H9 (cell line): ENCODE measurements around the gene KCNK5. TPM values are rescaled to one million over a fixed set of nuclear protein-coding genes. Genes with fewer than 3 reads are reported as not detected.

ENCODE experiments used
- DNase-seq: peaks from one replicate; pipeline ENCODE4 v3.0.0-alpha.2; 2017
- H2AFZ ChIP-seq: one replicate; pipeline ENCODE4 v1.6.1; 2013; ENCODE audit warnings: mild to moderate bottlenecking, low read length, control low read depth, moderate library complexity
- H2AK5ac ChIP-seq: 2 replicates; pipeline ENCODE4 v1.6.1; 2013; ENCODE audit warnings: low read length, control low read depth, mixed read lengths; ENCODE audit not compliant: insufficient read length
- H2BK120ac ChIP-seq: one replicate; pipeline ENCODE4 v1.6.1; 2013; ENCODE audit warnings: low read depth, mild to moderate bottlenecking, low read length, control low read depth, inconsistent platforms; ENCODE audit not compliant: poor library complexity, severe bottlenecking
- H2BK12ac ChIP-seq: 2 replicates; pipeline ENCODE4 v1.6.1; 2013; ENCODE audit warnings: low read length, control low read depth, mixed read lengths, low read depth; ENCODE audit not compliant: insufficient read length
- H2BK15ac ChIP-seq: 2 replicates; pipeline ENCODE4 v1.6.1; 2013; ENCODE audit warnings: low read depth, low read length, control low read depth
- H2BK20ac ChIP-seq: one replicate; pipeline ENCODE4 v1.6.1; 2013; ENCODE audit warnings: low read depth, mild to moderate bottlenecking, low read length, control low read depth, inconsistent platforms; ENCODE audit not compliant: poor library complexity, severe bottlenecking
- H2BK5ac ChIP-seq: 2 replicates; pipeline ENCODE4 v1.6.1; 2013; ENCODE audit warnings: low read length, control low read depth, mixed read lengths; ENCODE audit not compliant: insufficient read length
- H3K14ac ChIP-seq: 2 replicates; pipeline ENCODE4 v1.6.1; 2013; ENCODE audit warnings: low read length, control low read depth; ENCODE audit not compliant: insufficient read depth
- H3K18ac ChIP-seq: 2 replicates; pipeline ENCODE4 v1.6.1; 2013; ENCODE audit warnings: low read depth, mild to moderate bottlenecking, mixed read lengths, low read length, control low read depth; ENCODE audit not compliant: insufficient read length
- H3K23ac ChIP-seq: 2 replicates; pipeline ENCODE4 v1.6.1; 2013; ENCODE audit warnings: low read length, control low read depth, mixed read lengths, low read depth; ENCODE audit not compliant: insufficient read length
- H3K23me2 ChIP-seq: 2 replicates; pipeline ENCODE4 v1.6.1; 2013; ENCODE audit warnings: low read depth, mild to moderate bottlenecking, mixed read lengths, low read length, control low read depth; ENCODE audit not compliant: insufficient read length, poor library complexity, severe bottlenecking
- H3K27ac ChIP-seq: 2 replicates; pipeline ENCODE4 v1.5.1; 2013; ENCODE audit warnings: low read length, control low read depth, mixed read lengths, low read depth; ENCODE audit not compliant: insufficient read length
- H3K27me3 ChIP-seq: 2 replicates; pipeline ENCODE4 v1.6.1; 2013; ENCODE audit warnings: low read length, control low read depth, inconsistent platforms; ENCODE audit not compliant: insufficient read depth
- H3K4ac ChIP-seq: 2 replicates; pipeline ENCODE4 v1.6.1; 2013; ENCODE audit warnings: low read depth, mild to moderate bottlenecking, control low read depth, inconsistent platforms, low read length, moderate library complexity
- H3K4me1 ChIP-seq: 2 replicates; pipeline ENCODE4 v1.6.1; 2013; ENCODE audit warnings: low read length, control low read depth, inconsistent platforms; ENCODE audit not compliant: insufficient read depth
- H3K4me2 ChIP-seq: 2 replicates; pipeline ENCODE4 v1.6.1; 2013; ENCODE audit warnings: low read length, control low read depth, mixed read lengths; ENCODE audit not compliant: insufficient read length, insufficient read depth
- H3K56ac ChIP-seq: 2 replicates; pipeline ENCODE4 v1.6.1; 2013; ENCODE audit warnings: low read depth, mild to moderate bottlenecking, mixed read lengths, low read length, control low read depth; ENCODE audit not compliant: insufficient read length
- H3K79me1 ChIP-seq: 2 replicates; pipeline ENCODE4 v1.6.1; 2013; ENCODE audit warnings: low read depth, mild to moderate bottlenecking, moderate library complexity, low read length, control low read depth, inconsistent platforms; ENCODE audit not compliant: insufficient read depth, poor library complexity, severe bottlenecking
- H3K79me2 ChIP-seq: 2 replicates; pipeline ENCODE4 v1.6.1; 2013; ENCODE audit warnings: low read length, control low read depth, inconsistent platforms; ENCODE audit not compliant: insufficient read depth
- H3K9ac ChIP-seq: 2 replicates; pipeline ENCODE4 v1.6.1; 2013; ENCODE audit warnings: low read length, control low read depth, mixed read lengths; ENCODE audit not compliant: insufficient read length; ENCODE audit errors: extremely low read depth
- H3K9me3 ChIP-seq: one replicate; pipeline ENCODE4 v1.6.1; 2013; ENCODE audit warnings: low read depth, low read length, inconsistent platforms; ENCODE audit not compliant: control insufficient read depth
- H3T11ph ChIP-seq: one replicate; pipeline ENCODE4 v1.6.1; 2013; ENCODE audit warnings: mild to moderate bottlenecking, low read length, control low read depth, inconsistent platforms
- H4K20me1 ChIP-seq: one replicate; pipeline ENCODE4 v1.6.1; 2013; ENCODE audit not compliant: control insufficient read depth, insufficient read length, insufficient read depth
- H4K5ac ChIP-seq: 2 replicates; pipeline ENCODE4 v1.6.1; 2013; ENCODE audit warnings: low read depth, mild to moderate bottlenecking, mixed read lengths, low read length, control low read depth; ENCODE audit not compliant: insufficient read length
- H4K8ac ChIP-seq: replicated peaks from 2 replicates; pipeline ENCODE4 v1.6.1; 2013; ENCODE audit warnings: low read length, control low read depth, mixed read lengths, low read depth; ENCODE audit not compliant: insufficient read length
- H4K91ac ChIP-seq: 2 replicates; pipeline ENCODE4 v1.6.1; 2013; ENCODE audit warnings: low read depth, mild to moderate bottlenecking, moderate library complexity, mixed read lengths, low read length, control low read depth; ENCODE audit not compliant: insufficient read length
- H3K27ac Mint-ChIP-seq, 3 experiments: 2 replicates in 2 of 3; 3 replicates in 1 of 3; pipeline ENCODE4 v1.8.0; 2020 to 2021; ENCODE audit warnings: mixed read lengths in 3 of 3, mild to moderate bottlenecking in 1 of 3, moderate library complexity in 1 of 3
- H3K27me3 Mint-ChIP-seq: 2 replicates; pipeline ENCODE4 v1.8.0; 2021; ENCODE audit warnings: low read depth, mild to moderate bottlenecking, moderate library complexity, mixed read lengths
- H3K36me3 Mint-ChIP-seq, 3 experiments: 2 replicates in 2 of 3; 3 replicates in 1 of 3; pipeline ENCODE4 v1.8.0; 2020 to 2021; ENCODE audit warnings: low read depth in 3 of 3, mixed read lengths in 3 of 3; ENCODE audit not compliant: insufficient read depth in 1 of 3
- H3K4me1 Mint-ChIP-seq, 2 experiments: 2 replicates each; pipeline ENCODE4 v1.8.0; 2020; ENCODE audit warnings: mixed read lengths in 2 of 2
- H3K4me3 Mint-ChIP-seq, 2 experiments: 2 replicates in 1 of 2; 3 replicates in 1 of 2; pipeline ENCODE4 v1.8.0; 2020 to 2021; ENCODE audit warnings: mild to moderate bottlenecking in 2 of 2, mixed read lengths in 2 of 2, moderate library complexity in 1 of 2
- H3K9me3 Mint-ChIP-seq, 2 experiments: 2 replicates in 1 of 2; 3 replicates in 1 of 2; pipeline ENCODE4 v1.8.0; 2020; ENCODE audit warnings: mild to moderate bottlenecking in 2 of 2, mixed read lengths in 2 of 2, moderate library complexity in 1 of 2
- CTCF ChIP-seq: fragments of 200-600 bp; sonication (generic); conservative IDR thresholded peaks from 3 replicates; pipeline ENCODE4 v1.8.0; 2021; ENCODE audit warnings: antibody characterized with exemption, mild to moderate bottlenecking
- WGBS: extraction: QIAGEN DNeasy Blood & Tissue Kit; methylation state at CpG from one replicate; pipeline ENCODE4 v1.1.7; 2013; ENCODE audit warnings: missing lambda C conversion rate, low lambda C conversion rate, mixed read lengths; ENCODE audit not compliant: insufficient read length; ENCODE audit errors: extremely low coverage; 5-methylcytosine and 5-hydroxymethylcytosine counted together
- total RNA-seq: library from RNA; stranded (reverse); gene quantifications from 2 replicates; pipeline ENCODE4 v1.2.1, GENCODE V29; 2021

The KCNK5 gene
- total RNA-seq, 1 experiment from 2014 or later: 30.0 TPM

DNA sequence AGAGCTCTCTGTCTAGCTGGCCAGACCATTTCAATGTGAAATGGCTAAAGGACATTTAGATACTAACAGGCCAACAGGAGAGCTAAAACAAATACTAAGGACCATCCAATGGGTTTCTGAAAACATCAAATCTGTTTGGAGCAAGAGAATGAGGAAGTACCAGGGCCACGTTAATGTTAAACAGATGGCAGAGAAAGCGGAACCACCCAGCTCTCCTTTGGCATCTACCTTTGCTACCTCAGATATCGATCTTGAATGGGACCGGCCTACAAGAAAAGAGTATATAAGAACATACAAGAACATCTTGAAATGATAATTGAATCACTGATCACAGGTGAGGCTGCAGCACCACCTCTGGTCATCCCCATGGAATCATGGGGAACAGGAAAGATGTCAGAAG, 31.8 kb downstream of the KCNK5 start:
- no peak overlapping the region for H4K5ac ChIP-seq
- no peak overlapping the region for H3K9ac ChIP-seq
- no peak overlapping the region for H3K4ac ChIP-seq
- no peaks in the 10 kb centered on the region; the same call in 1 of the 2 replicates for H3K4me1 ChIP-seq
- peaks cover 14% of the 10 kb centered on the region for H3K79me1 ChIP-seq
- H3K9me3 ChIP-seq: no peaks in the 10 kb centered on the region
- no peak overlapping the region for H3K4me3 Mint-ChIP-seq
- H3K27ac Mint-ChIP-seq: no peak overlapping the region
- no peaks in the 10 kb centered on the region for H3K9me3 Mint-ChIP-seq
- H3K27me3 Mint-ChIP-seq: no peaks in the 10 kb centered on the region; the same call in none of the 2 replicates
- H2BK120ac ChIP-seq: no peak overlapping the region
- H4K20me1 ChIP-seq: no peaks in the 10 kb centered on the region
- DNase-seq: no peak
- no peak overlapping the region for H4K8ac ChIP-seq
- H3K23me2 ChIP-seq: no peaks in the 10 kb centered on the region
- no peak overlapping the region for H2BK12ac ChIP-seq
- H3K4me1 Mint-ChIP-seq: peaks cover 24 to 30% of the 10 kb centered on the region in 2 experiments
- no peak overlapping the region for H4K91ac ChIP-seq
- no peak overlapping the region for H3K27ac ChIP-seq
- no CpG with 5 or more reads among the region's 4 CpGs for WGBS
- no peak for TF ChIP-seq CTCF
- H3K23ac ChIP-seq: no peak overlapping the region
- H3K4me2 ChIP-seq: no peak overlapping the region
- no peak overlapping the region for H2AK5ac ChIP-seq
- H3K14ac ChIP-seq: no peak overlapping the region
- H3K36me3 Mint-ChIP-seq: peaks cover 44 to 49% (median 47%) of the 10 kb centered on the region in 3 experiments
- no peak overlapping the region for H3T11ph ChIP-seq
- no peak overlapping the region for H2BK20ac ChIP-seq
- peaks cover 2% of the 10 kb centered on the region; the same call in 1 of the 2 replicates for H3K79me2 ChIP-seq
- no peak overlapping the region for H3K18ac ChIP-seq
- H2BK5ac ChIP-seq: no peak overlapping the region
- no peaks in the 10 kb centered on the region for H3K27me3 ChIP-seq
- no peak overlapping the region for H3K56ac ChIP-seq
- no peak overlapping the region for H2AFZ ChIP-seq
- H2BK15ac ChIP-seq: no peak overlapping the region
